Superior temporal gyrus (tissue), 1 donor: Measurements from ENCODE around the gene C1orf174.
A peak's percentile ranks its signal among the peaks of the same experiment; 100 is the strongest.

Experiments
- DNase-seq: peaks from one replicate; pipeline ENCODE4 v3.0.0-alpha.2; 2016; ENCODE audit errors: extremely low spot score

The C1orf174 gene

GRCh38 chr1:3900150-3900968 lies at the start of gene C1orf174:
Gene C1orf174 (minus strand): TSS chr1:3900272. CDS start chr1:3900186, 86 bp downstream.
- peak; percentile 99 for DNase-seq

- no peak for DNase-seq
Observed at GRCh38 chr1:3948344-3948743, 48.3 kb upstream of the C1orf174 start.

GRCh38 chr1:3945916-3946840 lies 46.1 kb upstream of the C1orf174 start:
- no peak for DNase-seq

DNA sequence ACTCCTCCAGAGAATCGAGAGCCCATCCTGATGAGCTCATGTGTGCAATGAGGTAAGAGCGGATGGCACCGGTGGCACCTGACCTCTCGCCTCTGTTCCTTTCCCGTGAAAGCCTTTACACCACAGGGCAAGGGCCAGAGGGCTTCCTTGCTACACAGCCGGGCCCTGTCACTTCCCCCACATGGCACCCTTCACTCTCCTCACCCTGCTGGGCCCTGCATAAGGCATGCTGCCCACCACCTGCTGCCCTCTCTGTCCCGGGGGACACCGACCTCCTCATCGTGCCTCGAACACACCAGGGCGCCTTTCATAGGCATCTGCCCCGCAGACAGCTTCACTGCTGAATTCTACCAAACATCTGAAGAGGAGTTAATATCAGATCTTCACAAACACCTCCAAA lies 45.1 kb upstream of the C1orf174 start:
- DNase-seq = no peak

- DNase-seq = no peak
Observed at GRCh38 chr1:3944578-3945125, 44.6 kb upstream of the C1orf174 start.

DNA sequence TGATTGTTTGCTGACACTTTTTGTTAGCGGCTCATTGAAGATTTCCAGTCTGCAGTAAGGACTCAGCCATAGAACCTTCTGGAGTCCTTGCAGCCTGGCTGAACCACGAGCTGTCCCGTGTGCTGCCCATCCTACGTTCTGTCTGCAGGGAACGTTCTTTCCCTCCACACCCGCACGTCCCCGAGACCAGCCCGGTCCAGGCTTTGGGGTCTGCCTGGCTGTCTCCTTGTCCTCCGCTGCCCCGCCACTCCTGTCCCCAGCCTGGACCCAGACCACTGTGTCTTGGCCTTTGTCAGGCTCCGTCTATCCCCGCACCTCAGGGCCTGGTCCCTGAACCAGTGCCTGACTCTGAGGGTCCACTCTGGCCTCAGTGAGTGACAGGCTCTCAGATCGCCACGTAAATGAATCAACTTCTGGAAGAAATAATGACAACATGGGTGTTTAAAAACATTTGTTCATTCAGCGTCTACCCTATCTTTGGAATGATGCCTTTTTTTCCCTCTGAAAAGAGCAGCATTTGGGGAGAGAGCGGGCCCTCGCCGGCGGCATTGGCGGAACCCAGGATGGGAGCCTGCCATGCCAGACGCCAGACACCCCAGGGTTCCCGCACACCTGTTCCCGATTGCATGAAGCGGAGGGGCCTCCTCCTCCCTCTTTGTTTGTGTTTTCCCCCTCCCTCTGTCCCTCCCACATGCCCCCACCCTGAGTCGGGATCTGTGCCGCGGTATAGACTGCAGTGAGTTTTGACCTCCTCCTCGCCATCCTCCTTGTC lies 43.9 kb upstream of the C1orf174 start:
- DNase-seq = no peak

DNA sequence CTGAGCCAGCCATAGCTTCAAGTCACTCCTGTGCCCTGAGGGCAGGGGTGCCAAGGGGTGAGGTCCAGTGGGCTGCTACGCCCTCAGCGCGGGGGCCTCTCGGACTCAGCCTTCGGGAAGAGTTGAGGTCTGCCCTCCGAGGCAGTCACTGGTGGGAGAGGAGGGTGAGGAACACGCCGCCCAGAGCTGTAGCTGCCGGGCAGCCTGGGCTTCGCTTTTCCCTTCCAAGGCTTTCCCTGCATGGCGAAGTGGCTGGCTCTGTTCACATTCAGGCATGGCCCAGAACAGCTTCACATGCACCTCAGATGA lies 43.0 kb upstream of the C1orf174 start:
- DNase-seq = no peak

GRCh38 chr1:3942416-3943122 lies 42.5 kb upstream of the C1orf174 start:
- DNase-seq = no peak

DNA sequence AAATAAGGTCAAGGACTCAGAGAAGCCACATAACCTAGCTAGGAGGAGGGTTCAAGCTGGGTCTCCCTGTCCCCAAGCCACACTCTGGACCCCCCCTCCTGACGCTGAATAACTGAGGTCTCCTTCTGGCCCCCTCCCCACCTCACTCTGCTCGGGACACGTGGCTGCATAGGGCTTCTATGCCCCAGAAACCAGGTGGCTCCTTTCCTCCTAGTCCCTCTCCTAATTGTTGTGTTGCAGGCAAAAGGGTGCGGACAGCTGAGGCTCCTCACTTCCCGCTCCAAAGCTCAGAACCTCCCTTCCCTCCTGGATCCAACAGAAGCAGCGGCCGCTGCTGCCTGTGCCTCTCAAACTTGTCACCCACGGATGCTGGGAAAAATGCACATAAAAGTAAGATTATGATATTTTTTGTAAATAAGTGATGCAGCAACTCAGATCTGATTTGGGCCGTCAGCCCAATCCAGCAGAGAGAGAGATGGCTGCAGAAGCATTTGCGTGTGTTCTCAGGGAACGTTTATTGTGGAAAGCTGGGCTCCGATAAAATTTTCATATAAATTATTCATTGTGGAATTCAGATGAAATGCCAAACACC lies 40.8 kb upstream of the C1orf174 start:
- DNase-seq = peak; percentile 12

- no peak for DNase-seq
Observed at GRCh38 chr1:3940081-3940753, 40.1 kb upstream of the C1orf174 start.

- no peak for DNase-seq
Observed at GRCh38 chr1:3939242-3940080, 39.4 kb upstream of the C1orf174 start.

- no peak for DNase-seq
Observed at GRCh38 chr1:3932156-3932919, 32.3 kb upstream of the C1orf174 start.

GRCh38 chr1:3931007-3931912 lies 31.2 kb upstream of the C1orf174 start:
- no peak for DNase-seq

- DNase-seq = no peak
Observed at GRCh38 chr1:3930301-3931006, 30.4 kb upstream of the C1orf174 start.

DNA sequence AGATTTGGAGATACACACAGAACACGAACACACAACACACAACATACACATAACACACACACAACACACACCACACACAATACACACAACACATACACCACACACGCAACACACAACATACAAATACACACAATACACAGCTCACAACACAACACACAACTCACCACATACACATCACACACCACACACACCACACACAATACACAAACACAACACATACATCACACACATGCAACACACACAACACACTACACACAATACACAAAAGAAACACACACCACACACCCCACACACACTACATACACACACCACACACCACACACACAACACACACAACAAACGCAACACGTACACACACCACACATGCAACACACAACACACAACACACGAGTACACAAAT lies 29.1 kb upstream of the C1orf174 start:
- no peak for DNase-seq

DNA sequence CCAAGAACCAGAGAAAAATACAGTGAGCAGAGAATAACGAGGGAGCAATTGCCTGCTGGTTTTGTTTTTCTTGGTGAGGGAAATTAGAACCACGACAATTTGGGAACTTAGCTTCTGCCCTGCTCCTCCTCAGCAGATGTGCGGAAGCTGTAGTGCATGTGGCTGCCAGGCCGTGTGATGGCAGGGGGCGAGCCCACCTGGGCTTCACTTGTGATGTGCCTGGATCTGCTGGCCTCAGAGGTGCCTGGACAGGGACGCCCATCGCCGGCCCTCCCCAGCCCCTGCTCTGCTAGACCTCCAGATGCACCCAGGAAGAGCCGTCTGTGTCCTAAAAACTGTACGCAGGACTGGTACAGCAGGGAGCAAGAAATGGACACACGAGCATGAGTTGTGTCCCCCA lies 28.5 kb upstream of the C1orf174 start:
- no peak for DNase-seq

GRCh38 chr1:3926956-3927355 lies 26.9 kb upstream of the C1orf174 start:
- no peak for DNase-seq
